Measurements from ENCODE around the gene CES3.
"Not testable (repeated sequence)": the region's sequence is repeated elsewhere in the genome, so short reads cannot be mapped to it uniquely, and the experiment has no call there.

The CES3 gene

GRCh38 chr16:66926171-66926947 is 34.7 kb upstream of the CES3 start:
- in situ Hi-C loops (cut with HindIII; ENCODE audit: low sequenced_read_pairs) = no loop called here

DNA sequence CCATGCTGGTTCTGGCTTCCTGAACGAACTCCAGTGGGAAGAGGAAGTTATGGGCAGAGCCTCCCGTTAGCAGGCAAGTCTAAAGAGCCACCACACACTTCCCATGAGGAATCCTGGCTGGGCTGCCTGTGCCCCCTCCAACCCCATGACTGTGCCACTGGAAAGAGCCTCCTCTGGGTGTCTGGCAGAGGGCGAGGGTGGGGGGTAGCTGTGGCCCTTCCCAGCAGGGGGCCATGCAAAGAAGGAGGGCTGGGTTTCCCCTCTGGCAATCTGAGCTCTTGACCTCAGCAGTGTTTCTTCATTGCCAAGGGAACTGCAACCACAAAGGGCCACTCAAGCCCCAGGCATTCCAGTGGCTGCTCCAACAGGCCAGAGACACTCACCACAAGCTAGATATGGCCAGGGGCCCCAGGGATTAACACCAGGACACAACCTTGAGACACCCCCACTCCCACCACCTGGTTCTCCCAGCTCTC is 34.1 kb upstream of the CES3 start:
- in situ Hi-C loops (cut with HindIII; ENCODE audit: low sequenced_read_pairs) = no loop called here

GRCh38 chr16:66927918-66928649 is 33.0 kb upstream of the CES3 start:
- in situ Hi-C loops (cut with HindIII; ENCODE audit: low sequenced_read_pairs) = no loop called here

DNA sequence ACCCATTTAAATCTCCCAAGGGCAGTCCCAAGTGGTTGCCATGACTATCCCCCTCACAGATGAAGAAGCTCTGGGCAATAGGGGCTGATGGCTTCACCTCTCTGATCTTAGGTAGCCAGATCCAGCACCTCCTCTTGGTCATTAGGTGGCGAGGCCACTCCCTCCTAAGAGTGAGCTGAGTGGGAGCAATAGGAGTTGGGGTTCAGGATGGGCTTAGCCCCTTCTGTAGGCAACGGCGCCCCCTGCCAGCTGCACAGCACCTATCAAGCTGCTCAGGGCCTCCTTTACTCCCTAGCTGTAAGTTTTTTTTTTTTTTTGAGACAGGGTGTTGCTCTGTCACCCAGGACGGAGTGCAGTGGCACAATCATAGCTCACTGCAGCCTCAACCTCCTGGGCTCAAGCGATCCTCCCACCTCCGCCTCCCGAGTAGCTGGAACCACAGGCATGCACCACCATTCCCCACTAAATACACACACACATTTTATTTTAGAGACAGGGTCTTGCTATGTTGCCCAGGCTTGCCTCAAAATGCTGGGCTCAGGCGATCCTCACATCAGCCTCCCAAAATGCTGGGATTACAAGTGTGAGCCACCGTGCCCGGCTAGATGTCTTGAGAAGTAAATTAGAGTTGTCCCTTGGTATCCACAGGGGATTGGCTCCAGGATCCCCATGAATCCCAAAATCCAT is 32.2 kb upstream of the CES3 start:
- in situ Hi-C loops (cut with HindIII; ENCODE audit: low sequenced_read_pairs) = no loop called here

DNA sequence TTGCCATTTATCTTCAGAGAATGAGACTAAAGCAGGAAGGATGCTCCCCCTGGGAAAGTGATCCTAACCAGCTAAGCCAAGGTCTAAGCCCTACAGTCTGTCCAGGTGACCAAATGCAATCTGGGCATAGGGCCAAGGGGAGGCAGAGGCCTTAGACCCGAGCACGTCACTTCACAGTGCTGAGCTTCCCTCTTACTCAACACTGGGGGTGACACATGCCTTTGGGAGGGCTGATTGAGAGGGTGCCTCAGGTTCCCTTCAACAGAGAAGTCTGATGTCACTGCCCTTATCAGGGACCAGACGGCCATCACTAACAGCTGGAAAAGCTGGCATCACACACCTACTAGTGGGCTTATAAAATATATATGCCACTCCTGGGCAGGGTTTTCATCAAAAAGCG is 30.9 kb upstream of the CES3 start:
- in situ Hi-C loops (cut with HindIII; ENCODE audit: low sequenced_read_pairs) = no loop called here

DNA sequence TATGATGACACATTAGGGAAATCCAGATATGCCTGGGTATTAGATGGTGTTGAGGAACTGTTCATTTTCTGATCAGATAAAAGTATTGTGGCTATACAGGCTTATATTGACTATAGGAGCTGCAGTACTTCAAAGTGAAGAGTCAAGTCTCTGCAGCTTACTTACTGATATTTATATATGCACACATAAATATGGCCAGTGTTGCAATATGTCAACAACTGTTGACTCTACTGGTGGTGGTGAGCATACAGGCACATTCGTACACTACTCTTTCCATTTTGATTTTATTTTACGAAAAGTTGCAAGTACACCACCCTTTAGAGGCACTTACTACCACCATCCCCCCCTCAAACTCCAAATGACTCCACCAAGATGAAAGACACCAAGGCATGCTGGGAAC is 29.4 kb upstream of the CES3 start:
- in situ Hi-C loops (cut with HindIII; ENCODE audit: low sequenced_read_pairs) = no loop called here

DNA sequence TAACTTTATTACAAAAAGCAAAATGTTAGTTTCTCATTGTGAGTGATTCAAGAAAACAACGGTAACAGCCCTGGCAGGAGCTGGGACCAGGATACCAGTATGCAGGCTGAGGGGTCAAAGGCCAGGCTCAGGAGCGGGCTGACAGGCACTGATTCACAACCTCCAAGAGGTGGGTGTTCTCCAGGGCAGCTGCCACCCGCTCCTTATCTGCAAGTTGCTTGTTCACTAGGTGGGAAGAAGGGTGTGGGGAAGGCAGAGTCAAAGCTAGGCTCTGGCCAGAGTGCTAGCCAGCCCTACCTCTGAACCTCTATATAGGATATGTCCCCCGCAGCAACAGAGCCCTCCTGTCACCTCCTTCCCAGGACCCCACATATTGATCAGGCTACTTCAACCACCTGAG is 29.0 kb upstream of the CES3 start:
- in situ Hi-C loops (cut with HindIII; ENCODE audit: low sequenced_read_pairs) = no loop called here

GRCh38 chr16:66933776-66934137 is 27.3 kb upstream of the CES3 start:
- in situ Hi-C loops (cut with HindIII; ENCODE audit: low sequenced_read_pairs) = no loop called here

DNA sequence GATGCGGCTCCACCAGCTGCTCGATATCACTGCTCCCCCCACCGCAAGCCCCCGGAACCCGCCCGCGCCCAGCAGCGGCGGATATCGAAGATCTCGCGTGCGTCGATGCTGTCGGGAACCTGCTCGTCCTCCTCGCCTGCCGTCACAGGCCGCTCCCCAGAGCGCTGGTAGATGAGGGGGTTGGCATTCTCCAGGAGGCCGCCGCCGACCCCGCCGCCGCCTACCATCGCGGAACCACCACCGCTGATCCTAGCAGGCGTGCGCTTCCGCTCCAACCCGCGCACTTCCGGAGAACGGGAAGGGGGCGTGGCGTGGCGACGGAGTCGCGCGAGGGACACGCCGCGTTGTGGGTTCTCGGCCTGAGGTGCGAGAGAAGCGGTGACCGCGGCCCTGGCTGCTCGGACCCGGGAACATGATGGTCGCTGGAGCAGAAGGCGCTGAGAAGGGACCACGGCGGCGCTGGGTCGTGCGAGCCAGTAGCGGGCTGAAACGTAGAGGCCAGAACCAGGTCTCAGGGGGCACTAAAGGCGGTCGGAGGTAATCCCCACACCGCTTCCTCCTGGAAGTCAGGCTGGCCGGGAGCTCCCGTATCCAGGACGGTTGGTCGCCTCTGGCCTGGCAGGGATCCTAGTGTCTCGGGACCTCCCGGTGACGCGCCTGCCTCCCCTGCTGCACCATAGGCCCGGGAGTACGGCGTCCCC is 26.8 kb upstream of the CES3 start, which contains the start of gene CIAO2B:
Gene CIAO2B (minus strand): TSS at position 265 of the 701 bp plus-strand sequence. CDS start 38 bp downstream, at position 227.
- in situ Hi-C loops (cut with HindIII; ENCODE audit: low sequenced_read_pairs) = no loop called here

GRCh38 chr16:66934839-66935313 is 26.2 kb upstream of the CES3 start:
- in situ Hi-C loops (cut with HindIII; ENCODE audit: low sequenced_read_pairs) = not testable (repeated sequence)

DNA sequence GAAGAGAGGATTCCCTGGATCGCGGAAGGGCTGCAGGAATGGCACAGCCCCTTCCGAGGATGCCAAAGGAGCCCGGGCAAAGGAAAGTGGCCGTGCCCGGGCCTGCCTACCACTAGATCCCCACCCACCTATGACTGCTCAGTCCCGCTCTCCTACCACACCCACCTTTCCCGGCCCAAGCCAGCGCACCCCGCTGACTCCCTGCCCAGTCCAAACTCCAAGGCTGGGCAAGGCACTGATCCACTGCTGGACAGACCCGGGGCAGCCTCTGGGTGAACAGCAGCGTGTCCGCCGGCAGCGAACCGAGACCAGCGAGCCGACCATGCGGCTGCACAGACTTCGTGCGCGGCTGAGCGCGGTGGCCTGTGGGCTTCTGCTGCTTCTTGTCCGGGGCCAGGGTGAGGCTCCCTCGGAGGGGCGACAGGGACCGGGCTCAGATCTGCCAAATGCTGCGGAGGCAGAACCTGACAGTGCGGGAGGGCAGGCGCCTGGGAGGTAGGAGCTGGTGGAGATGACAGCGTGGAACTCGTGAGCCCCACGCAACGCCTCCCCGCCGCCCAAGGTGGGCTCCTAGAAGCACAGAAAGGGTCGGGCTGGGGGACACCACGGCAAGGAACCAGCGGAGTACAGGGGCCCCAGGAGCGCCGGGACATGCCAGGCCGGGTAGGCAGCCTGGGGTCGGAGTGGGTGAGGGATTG is 25.6 kb upstream of the CES3 start, which contains the start of gene CES2:
Gene CES2 (plus strand): TSS at position 203 of the 698 bp plus-strand sequence. CDS start 120 bp downstream, at position 323.
- in situ Hi-C loops (cut with HindIII; ENCODE audit: low sequenced_read_pairs) = no loop called here

GRCh38 chr16:66936462-66936861 is 24.6 kb upstream of the CES3 start:
- in situ Hi-C loops (cut with HindIII; ENCODE audit: low sequenced_read_pairs) = no loop called here

DNA sequence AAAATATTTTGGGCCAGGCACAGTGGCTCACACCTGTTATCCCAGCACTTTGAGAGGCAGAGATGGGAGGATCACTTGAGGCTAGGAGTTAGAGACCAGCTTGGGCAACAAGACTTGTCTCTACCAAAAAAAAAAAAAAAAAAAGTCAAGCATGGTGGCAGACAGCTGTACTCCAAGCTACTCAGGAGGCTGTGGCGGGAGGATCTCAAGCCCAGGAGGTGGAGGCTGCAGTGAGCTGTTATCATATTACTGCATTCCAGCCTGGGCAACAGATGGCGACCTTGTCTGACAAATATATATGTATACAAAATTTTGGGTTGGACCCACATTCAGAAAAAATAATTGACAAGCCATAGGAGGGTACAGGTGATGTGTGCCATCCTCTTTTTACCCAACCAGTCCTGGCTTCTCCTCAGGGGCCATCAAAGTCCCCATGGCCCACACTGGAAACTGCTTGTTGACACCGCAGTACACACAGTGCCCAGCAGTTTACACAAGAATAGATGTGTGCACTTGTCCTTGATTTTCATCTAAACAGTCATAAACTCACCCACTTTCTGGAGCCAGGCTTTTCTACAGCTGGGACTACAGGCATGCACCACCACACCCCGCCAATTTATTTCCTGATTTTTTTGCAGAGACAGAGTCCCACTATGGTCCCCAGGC is 24.0 kb upstream of the CES3 start:
- in situ Hi-C loops (cut with HindIII; ENCODE audit: low sequenced_read_pairs) = no loop called here

DNA sequence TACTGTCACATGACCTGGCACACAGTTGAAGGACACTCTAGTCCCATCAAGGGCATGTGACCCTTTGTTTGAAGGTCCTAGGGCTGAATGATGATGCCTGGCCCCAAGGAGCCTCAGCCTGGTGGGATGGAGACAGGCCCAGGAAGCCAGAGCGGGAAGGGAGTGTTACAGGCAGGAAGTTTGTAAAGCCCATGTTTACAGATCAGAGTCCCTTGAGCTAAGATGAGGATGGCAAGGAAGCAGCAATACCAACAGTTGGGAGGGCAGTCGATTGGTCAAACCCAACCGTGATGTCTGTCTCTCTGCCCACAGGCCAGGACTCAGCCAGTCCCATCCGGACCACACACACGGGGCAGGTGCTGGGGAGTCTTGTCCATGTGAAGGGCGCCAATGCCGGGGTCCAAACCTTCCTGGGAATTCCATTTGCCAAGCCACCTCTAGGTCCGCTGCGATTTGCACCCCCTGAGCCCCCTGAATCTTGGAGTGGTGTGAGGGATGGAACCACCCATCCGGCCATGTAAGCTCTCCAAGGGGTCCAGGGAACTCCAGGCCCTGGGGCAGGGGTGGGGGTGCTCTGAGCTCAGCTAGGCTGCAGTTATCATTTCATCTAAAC is 23.2 kb upstream of the CES3 start:
- in situ Hi-C loops (cut with HindIII; ENCODE audit: low sequenced_read_pairs) = no loop called here

- in situ Hi-C loops (cut with HindIII; ENCODE audit: low sequenced_read_pairs) = no loop called here
These were observed 21.7 kb upstream of the CES3 start for GRCh38 chr16:66939366-66939765.

- in situ Hi-C loops (cut with HindIII; ENCODE audit: low sequenced_read_pairs) = no loop called here
These were observed 20.8 kb upstream of the CES3 start for GRCh38 chr16:66940236-66940635.

DNA sequence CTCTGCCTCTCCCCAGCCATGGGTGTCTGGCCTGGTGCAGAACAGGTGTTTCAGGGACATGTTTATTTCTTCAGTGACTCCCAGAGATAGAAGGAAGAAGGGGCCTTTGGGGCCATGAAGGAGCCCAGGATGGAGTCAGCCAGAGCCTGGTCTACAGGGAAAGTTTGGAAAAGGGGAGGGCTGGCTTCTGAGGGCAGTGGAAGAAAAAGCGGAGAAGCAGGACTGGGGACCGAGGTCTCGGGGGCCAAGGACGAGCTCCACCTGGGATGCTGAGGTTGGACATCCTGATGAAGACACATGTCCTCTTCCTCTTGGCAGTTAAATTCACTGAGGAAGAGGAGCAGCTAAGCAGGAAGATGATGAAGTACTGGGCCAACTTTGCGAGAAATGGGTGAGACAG is 18.1 kb upstream of the CES3 start:
- in situ Hi-C loops (cut with HindIII; ENCODE audit: low sequenced_read_pairs) = no loop called here

DNA sequence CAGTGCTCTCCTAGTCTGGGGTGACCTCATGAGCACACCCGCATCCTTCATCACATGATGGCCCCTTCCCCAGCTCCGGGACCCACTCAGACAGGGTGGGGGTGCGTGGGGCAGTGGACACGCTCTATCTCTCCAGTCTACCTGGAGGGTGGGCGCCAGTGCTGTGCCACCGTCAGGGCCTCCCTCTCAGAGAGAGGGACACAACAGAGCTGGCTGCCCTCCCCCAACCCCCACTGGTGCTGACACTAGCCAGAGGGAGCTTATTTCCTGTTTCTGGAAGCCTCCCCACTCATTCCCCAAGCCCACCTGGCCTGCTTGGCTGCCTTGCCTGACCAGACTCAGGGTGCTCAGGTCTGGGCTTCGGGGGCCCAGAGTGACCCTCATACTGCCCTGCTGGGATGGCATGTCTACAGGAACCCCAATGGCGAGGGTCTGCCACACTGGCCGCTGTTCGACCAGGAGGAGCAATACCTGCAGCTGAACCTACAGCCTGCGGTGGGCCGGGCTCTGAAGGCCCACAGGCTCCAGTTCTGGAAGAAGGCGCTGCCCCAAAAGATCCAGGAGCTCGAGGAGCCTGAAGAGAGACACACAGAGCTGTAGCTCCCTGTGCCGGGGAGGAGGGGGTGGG is 17.5 kb upstream of the CES3 start:
- in situ Hi-C loops (cut with HindIII; ENCODE audit: low sequenced_read_pairs) = no loop called here

DNA sequence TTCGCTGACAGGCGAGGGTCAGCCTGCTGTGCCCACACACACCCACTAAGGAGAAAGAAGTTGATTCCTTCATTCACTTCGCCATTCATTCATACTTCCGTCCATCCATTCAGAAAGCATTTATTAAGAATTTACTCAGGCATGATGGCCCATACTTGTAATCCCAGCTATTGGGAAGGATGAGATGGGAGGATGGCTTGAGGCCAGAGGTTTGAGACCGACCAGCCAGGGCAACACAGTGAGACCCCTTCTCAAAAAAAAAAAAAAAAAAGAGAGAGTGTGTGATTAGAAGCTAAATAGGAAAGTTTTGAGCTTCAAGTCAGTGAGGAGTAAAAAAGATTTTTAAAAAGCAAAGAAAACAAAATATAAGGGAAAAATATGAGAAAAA is 17.0 kb upstream of the CES3 start:
- in situ Hi-C loops (cut with HindIII; ENCODE audit: low sequenced_read_pairs) = no loop called here

Data from DLD1 (cell line).